GM12872 (cell line): ENCODE results near the gene FSCB.

Experiments
- CTCF ChIP-seq: IDR thresholded peaks from 3 replicates; pipeline ENCODE4 v1.5.1; 2011; ENCODE audit warnings: low read depth, mild to moderate bottlenecking, low read length, moderate library complexity; ENCODE audit not compliant: insufficient read depth

FSCB gene

GRCh38 chr14:44505588-44505987 is 1.5 kb downstream of the FSCB start:
- no peak for TF ChIP-seq CTCF

GRCh38 chr14:44497148-44497547 is 9.9 kb downstream of the FSCB start:
- TF ChIP-seq CTCF, result no peak

- no peak for TF ChIP-seq CTCF
These were observed 12.9 kb downstream of the FSCB start for GRCh38 chr14:44494137-44494536.

GRCh38 chr14:44490966-44491365 is 16.1 kb downstream of the FSCB start:
- TF ChIP-seq CTCF, result no peak

- TF ChIP-seq CTCF, result no peak
These were observed 29.1 kb downstream of the FSCB start for GRCh38 chr14:44477953-44478352.

- TF ChIP-seq CTCF, result no peak
These were observed 38.3 kb downstream of the FSCB start for GRCh38 chr14:44468771-44469170.

GRCh38 chr14:44463356-44464004 is 43.6 kb downstream of the FSCB start:
- no peak for TF ChIP-seq CTCF
